Measurements from ENCODE around the gene TOMM40.
"Not testable (repeated sequence)": the region's sequence is repeated elsewhere in the genome, so short reads cannot be mapped to it uniquely, and the experiment has no call there.

The TOMM40 gene

DNA sequence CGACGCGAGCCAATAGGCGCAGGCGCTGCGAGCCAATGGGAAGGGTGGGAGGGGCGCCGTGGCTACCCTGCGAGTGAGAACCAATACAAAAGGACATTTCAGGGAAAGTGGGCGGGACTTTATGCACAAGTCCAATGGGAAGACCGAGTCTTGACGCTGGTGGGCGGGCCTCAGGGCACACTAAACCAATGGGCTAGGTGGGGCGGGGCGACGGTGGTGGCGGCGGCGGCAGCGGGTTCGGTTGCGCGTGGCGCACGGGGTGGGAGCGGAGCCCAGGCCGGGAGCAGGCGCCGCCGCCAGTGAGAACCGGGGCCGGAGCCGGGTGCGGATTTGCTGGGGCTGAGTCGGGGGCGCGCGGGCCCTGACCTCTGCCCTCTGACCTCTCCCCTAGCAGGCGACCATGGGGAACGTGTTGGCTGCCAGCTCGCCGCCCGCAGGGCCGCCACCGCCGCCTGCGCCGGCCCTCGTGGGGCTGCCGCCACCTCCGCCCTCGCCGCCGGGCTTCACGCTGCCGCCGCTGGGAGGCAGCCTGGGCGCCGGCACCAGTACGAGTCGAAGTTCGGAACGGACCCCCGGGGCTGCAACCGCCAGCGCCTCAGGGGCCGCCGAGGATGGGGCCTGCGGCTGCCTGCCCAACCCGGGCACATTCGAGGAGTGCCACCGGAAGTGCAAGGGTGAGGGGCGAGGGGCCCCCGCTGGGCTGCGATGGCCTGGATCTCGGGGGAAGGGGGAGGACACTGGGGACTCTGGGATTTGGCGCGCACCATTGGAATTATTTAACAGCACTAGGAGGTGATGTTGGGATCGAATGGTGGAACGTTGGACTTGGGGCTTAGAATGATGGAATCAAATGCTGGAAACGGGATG lies at the start of gene TOMM40:
TOMM40 (plus strand) TSS at position 239 of the 867 bp plus-strand sequence; CDS start at position 401, 162 bp downstream.
- peak; percentile 100 for DNase-seq

DNA sequence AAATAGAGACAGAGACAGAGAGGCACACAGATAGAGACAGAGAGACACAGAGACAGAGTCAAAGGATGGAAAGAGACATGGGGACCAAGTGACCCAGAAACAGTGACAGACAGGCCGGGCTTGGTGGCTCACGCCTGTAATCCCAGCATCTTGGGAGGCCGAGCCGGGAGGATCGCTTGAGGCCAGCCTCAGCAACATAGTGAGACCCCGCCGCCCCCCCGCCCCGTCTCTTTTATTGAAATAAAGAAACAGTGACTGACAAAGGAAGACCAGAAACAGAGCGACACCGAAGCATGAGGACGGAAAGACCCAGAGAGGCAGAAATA lies 45.8 kb upstream of the TOMM40 start:
- DNase-seq, result no peak

DNA sequence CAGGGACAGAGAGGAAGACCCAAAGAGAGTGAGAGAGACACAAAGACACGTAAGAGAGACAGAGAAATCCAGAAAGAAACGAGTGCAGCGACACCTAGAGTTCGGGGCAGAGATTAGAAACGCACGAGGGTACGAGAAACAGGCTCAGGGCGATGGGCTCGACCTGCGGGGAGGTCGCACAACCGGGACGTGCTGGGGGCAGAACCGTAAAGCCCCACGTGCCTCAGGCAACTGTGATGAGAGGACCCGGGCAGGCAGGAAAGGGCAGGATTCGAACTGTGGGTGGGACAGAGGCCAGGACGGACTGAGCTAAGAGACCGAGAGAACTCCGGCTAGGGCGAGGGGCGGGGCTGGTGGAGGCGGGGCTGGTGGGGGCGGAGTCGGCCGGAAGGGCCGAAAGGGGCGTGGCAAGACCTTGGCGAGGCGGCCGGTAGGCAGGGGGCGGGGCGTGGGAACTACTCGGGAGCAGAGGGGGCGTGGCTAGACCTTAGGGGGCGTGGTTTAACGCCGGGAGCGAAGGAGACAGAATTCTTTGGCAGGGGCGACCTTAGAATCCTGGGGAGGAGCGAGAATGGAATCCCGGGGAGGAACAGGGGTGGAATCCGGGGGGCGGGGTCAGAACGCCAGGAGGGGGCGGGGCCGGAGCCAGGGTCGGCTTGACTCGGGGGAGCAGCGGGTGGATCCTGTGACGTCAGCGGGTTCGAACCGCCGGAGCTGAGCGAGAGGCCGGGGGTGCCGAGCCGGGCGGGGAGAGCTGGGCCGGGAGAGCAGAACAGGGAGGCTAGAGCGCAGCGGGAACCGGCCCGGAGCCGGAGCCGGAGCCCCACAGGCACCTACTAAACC lies 45.2 kb upstream of the TOMM40 start, which contains the start of gene NECTIN2:
NECTIN2 (plus strand) TSS at position 686 of the 843 bp plus-strand sequence. CDS start 229 bp downstream, outside the sequence.
- peak; percentile 89 for DNase-seq

DNA sequence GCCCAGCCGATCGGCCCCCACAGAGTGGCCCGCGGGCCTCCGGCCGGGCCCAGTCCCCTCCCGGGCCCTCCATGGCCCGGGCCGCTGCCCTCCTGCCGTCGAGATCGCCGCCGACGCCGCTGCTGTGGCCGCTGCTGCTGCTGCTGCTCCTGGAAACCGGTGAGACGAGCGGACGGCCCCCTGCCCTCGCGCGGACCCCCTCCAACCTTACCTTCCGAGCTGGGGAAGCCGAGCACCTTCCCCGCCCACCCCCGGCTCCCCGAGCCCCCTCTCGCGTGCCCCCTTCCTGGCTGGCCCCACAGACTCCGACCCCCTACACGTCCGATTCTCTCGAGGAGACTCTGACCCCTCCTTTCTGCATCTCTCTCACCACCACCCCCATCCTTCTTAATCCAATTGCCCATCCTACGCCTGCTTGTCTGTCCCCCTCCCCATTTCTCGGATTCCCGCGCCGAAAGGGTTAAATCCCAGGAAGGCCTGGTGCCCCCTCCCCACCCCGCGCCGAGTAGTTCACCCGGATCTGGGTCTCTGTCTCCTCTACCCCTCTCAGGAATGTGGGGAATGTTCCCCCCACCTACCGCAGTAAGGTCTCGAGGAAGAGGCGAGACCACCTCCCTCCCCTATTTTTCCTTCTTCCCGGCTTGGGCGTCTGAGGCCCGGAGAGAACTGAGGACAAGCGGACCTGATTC lies 44.5 kb upstream of the TOMM40 start:
- peak; percentile 4 for DNase-seq

DNA sequence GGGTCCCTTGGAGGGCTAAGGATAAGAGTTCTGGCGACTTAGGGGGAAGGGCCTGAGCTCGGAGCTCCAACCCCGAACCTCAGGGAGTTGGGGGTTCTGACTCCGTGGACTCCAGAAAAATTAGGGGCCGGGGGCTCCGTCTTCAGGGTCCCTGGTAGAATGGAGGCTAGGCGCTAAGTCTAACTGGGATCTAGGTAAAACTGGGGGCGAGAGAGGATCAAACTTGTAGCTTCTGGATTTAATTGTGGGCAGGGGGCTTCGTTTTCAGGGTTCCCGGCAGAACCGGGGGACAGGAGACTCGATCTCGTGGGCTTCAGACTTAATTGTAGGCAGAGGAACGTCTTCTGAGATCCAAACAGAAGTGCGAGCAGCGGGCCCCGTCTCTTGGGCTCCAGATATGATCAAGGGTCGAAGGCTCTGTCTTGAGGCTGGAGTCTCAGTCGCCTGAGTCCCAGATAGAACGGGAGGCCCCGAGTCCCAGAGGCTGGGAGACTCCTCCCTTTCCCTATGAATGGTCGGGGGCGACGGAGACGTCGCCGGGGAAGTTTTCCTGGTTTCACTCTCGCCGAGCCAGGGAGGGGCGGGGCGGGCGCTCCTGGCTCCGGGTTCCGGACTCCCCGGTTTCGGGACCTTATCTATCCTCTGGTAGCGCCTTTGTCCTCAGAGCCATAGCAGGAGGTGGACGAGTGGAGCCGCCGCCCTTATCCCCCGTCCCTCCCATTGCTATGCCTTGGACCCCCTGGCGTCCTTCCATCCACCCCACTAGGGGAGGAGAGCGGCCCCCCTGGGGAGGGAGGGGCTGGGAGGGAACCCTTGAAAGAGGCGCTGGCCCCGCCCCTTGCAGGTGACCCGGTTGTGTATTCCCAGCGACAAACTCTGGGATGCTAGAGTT lies 43.7 kb upstream of the TOMM40 start:
- peak; percentile 23 for DNase-seq

DNA sequence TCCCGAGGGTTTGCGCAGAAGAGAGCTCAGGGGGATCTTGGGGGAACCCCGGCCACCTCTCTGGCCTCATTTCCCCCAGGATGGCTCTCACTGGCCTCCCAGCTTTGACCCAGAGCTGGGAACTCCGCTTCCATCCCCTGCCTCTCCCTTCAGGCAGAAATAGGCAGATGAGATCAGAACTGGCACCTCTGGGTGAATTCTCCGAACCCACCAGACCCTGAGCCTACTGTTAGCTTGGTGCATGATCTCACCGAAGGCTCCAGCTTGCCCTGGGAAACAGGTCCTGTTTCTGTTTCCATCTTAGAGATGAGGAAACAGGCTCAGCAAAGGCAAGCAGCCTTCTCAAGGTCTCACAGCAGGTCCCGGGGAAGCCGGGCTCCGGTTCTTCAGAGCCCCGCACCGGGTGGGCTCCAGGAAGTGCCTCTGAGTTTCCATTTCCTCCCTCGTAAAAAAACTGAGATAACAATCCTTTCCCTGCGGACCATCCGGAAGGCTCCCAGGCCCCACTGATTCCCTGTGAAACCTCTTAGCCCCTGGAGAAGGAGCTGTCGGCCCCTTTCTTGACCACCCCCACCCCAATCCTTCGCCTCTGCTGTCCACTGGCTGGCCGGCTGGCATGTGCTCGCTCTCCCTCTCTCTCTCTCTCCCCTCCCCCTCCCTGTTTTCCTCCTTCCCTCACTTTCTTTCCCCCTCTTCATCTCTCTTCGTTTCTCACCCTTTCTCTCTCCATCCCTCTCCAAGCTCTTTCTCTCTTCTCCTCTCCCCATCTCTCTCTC lies 42.8 kb upstream of the TOMM40 start:
- DNase-seq, result no peak

DNA sequence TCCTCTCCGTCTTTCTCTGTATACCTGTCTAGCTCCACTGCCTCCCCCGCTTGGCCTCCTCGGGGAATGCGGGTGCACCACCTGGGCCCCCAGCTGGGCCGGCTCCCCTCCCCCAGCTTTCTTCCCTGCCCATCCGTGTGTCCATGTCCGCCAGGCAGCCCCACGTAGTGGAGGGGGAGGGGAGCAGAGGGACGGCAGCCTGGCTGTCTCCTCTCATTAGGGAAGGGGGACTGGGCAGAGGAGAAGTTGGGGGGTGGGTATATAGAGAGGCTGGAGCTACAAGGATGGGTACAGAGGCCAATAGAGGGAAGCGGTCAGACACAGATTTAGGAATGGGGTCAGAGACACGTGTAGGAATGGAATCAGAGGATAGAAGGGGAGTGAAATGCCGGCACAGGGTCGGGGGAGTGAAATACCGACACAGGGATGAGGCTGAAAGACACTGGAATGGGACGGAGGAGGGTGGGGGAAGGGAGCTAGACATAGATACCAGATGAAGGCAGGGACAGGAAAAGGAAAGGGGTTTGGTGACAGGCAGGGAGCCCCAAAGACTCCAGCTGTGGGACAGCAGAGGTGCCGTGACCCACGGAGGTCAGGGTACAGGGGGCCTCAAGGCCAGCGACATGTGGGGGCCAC lies 42.1 kb upstream of the TOMM40 start:
- DNase-seq, result no peak

DNA sequence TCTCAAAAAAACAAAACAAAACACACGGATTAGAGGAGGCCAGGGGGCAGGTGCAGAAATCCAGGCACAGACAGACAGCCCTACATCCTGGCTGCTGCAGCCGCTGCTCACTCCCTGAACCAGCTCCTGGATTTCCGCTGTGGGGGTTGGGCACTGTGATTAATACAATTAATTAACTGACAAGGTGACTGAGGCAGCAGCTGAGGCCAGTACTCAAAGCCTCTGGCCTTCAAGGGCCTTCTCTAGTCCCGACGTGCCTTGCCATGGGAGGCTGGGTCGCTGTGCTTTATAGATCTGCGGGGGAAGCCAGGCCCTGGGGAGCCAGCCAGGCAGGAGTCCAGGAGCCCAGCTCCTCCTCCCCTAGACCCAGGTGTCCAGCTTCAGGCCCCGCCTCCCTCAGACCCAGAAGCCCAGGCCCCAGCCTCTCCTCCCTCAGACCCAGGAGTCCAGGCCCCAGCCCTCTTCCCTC lies 40.4 kb upstream of the TOMM40 start:
- no peak for DNase-seq

DNA sequence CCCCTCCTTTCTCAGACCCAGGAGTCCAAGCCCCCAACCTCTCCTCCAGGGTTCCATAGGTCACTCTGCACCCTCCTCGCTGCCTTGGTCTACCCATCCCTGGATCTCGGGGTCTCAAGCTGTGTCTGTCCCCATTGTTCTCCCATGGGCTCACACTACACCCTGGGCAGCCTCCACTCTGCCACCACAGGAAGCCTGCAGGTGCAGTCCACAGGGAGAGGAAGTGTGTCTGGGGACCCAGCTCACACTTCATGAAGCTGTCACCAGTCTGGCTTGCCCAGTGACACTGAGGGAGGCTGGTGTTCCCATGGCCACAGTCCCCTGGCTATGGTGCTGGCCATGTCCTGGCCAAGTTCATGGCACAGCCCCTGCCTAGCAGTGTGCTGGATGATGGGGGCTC lies 39.6 kb upstream of the TOMM40 start:
- no peak for DNase-seq

DNA sequence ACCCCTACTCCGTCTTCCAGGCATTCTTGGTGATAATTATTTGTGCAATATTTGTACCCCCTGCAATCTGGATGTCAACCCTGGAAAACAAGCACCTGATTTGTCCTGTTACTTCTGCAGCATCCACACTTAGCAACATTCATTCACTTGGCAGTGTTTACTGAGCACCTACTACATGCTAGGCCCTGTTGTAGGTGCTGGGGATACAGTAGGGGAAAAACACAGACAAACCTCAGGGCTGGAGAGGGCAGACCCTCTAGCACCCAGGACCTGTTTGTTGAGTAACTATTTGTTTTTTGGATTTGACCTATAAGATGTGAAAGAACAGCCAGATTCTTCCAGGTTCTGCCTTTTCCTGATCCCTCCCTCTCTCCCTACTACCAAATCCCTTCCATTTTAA lies 35.4 kb upstream of the TOMM40 start:
- no peak for DNase-seq

DNA sequence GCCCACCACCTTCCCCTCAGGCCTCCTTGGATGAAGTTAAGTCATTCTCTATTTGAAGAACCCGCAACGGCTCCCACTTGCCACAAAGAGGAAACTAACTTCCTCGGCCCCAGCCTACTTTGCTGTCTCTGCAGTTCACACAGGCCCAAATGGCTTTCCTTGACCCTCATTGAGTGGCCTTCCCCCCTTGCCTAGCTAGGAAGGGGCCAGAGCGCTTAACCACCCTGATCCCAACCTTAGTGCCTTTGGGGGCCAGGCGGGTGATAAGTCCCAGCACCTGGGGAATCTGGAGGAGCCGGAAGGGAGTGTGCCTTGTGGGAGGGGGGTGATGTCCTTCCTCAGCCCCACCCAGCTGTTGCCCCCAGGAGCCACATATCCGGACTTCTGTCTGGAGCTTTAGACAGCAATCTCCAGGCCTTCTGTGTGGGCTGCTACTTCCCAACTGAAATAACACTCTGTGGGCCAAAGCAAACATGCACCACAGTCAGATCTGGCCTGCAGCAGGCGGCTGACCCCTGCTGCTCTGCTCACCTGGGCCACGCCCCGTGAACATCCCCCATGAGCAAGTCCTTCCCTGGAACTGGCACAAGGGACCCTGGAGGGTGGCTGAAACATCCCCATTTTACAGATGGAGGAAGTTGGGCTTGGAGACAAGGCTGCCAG lies 34.5 kb upstream of the TOMM40 start:
- no peak for DNase-seq

DNA sequence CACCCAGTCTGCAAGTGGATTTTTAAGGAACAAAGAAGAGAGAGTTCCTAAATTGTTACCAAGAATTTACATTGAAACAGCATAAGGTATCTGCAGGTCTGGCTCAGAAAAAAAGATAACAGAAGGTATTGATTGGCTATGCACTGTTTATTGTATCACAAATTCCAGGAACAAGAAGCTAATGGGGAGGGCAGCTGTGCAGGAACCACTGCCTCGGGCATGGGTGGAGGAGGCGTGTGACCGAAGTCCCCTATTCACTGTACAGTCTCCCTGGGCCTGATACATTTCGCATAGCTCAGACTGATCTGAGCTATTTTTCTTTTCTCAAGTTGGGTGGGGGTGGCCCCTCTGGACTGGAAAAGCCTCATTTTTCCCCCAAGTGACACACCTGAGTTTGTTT lies 33.2 kb upstream of the TOMM40 start:
- DNase-seq, result no peak

DNA sequence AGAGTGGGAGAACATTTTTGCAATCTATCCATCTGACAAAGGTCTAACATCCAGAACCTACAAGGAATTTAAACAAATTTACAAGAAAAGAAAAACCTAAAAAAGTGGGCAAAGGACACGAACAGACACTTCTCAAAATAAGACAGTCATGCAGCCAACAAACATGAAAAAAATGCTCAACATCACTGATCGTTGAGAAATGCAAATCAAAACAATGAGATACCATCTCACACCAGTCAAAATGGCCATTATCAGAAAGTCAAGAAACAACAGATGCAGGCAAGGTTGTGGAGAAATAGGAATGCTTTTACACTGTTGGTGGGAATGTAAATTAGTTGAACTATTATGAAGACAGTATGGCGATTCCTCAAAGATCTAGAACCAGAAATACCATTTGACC lies 29.5 kb upstream of the TOMM40 start:
- DNase-seq, result not testable (repeated sequence)

DNA sequence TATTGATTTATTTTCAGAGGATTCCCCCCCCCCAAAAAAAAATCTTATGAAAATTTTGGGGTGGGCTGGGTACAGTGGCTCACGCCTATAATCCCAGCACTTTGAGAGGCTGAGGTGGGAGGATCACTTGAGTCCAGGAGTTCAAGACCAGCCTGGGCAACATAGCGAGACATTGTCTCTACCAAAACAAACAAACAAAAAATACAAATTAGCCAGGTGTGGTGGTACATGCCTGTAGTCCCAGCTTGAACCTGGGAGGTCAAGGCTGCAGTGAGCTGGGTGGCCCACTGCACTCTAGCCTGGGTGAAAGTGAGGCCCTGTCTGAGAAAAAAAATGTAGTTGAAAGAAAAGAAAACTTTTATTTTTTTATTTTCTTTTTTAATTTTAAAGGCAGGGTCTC lies 27.1 kb upstream of the TOMM40 start:
- DNase-seq, result no peak

DNA sequence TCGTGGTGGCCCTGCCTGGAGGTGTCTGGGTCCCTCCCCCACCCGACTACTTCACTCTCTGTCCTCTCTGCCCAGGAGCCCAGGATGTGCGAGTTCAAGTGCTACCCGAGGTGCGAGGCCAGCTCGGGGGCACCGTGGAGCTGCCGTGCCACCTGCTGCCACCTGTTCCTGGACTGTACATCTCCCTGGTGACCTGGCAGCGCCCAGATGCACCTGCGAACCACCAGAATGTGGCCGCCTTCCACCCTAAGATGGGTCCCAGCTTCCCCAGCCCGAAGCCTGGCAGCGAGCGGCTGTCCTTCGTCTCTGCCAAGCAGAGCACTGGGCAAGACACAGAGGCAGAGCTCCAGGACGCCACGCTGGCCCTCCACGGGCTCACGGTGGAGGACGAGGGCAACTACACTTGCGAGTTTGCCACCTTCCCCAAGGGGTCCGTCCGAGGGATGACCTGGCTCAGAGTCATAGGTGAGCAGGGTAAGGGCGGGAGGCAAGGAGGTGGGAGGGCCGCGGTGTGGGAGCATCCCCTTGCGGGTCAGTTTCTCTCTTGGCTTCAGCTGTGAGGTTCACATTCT lies 25.8 kb upstream of the TOMM40 start:
- DNase-seq, result no peak

DNA sequence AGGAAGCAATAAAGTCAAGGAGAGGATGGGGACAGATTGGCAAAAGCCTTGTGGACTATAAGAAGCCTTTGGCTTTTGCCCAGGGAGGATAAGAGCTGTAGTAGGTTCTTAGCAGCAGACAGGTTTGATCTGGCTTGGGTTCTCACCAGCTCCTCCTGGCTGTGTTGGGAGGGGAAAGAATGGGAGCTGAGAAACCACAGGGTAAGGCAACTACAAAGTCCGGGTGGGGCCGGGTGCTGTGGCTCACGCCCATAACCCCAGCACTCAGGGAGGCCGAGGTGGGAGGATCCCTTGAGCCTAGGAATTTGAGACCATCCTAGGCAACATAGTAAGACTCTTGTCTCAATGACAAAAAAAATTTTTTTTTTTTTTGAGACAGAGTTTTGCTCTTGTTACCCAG lies 24.4 kb upstream of the TOMM40 start:
- DNase-seq, result no peak

DNA sequence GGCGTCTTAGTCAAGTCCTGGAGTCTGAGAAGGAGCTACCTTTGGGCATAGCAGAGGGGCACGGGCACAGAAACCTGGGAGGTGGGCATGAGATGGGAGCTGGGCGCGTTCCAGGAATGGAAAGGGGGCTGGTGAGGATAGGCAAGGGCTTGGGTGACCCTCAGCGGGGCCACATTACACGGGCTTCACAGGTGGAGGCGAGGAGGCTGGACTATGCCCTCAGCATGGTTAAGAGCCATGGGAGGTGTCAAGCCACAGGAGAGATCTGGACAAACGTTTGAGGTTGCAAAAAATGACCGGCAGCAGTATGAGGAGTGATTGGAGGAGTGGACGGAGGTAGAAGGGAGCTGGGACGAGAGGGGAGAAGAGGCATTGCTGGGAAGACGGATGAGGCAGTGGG lies 23.5 kb upstream of the TOMM40 start:
- no peak for DNase-seq

DNA sequence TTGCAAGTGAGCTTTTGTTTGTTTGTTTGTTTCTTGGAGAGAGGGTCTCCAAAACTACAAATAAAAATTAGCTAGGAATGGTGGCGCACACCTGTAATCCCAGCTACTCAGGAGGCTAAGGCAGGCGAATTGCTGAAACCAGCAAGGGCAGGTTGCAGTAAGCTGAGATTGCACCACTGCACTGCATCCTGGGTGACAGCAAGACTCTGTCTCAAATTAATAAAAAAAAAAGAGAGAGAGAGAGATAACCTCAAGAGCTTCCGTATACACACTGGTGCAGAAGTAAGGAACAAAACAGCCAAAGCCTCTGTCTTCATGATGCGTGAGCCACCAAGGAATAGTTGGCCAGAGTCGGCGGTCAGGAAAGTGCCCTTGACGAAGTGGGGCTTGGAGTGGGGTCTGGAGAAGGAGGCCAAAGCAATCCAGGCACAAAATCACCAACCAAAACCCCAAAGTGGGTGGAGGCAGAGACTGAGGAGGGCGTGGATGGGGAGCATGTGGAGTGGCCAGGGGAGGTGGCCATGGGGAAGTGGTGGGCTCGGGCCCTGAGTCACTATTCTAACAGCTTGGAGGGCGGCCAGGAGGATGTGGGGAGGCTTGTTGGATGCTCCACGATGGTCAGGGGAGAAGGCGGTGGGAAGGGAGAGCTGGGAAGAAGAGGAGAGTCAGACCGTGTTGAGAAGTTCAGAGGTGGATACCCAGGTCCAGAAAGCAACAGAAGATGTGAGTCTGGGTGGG lies 21.2 kb upstream of the TOMM40 start:
- DNase-seq, result no peak

DNA sequence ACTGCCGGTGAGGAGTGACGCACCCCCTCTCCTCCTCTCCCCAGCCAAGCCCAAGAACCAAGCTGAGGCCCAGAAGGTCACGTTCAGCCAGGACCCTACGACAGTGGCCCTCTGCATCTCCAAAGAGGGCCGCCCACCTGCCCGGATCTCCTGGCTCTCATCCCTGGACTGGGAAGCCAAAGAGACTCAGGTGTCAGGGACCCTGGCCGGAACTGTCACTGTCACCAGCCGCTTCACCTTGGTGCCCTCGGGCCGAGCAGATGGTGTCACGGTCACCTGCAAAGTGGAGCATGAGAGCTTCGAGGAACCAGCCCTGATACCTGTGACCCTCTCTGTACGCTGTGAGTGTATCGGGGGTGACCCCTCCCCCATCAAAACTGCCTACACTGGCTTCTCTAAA lies 19.2 kb upstream of the TOMM40 start:
- DNase-seq, result no peak
